Ureter (tissue), 1 donor: ENCODE data around the gene MYH2. TPM values are rescaled to one million over a fixed set of nuclear protein-coding genes. Genes with fewer than 3 reads are reported as not detected.

Experiments used
- DNase-seq: peaks from one replicate; pipeline ENCODE4 v3.0.0-alpha.2; 2020; ENCODE audit warnings: low spot score
- total RNA-seq: library from RNA; stranded (reverse); gene quantifications from one replicate; pipeline ENCODE4 v1.2.4, GENCODE V29; 2023
- donor health status: DM: yes; HTN: yes; CAD: no.

MYH2 gene
- total RNA-seq, 1 donor from 2014 or later = 0.78 TPM

GRCh38 chr17:10516065-10516464 lies 33.4 kb downstream of the MYH2 start:
- no peak for DNase-seq

DNA sequence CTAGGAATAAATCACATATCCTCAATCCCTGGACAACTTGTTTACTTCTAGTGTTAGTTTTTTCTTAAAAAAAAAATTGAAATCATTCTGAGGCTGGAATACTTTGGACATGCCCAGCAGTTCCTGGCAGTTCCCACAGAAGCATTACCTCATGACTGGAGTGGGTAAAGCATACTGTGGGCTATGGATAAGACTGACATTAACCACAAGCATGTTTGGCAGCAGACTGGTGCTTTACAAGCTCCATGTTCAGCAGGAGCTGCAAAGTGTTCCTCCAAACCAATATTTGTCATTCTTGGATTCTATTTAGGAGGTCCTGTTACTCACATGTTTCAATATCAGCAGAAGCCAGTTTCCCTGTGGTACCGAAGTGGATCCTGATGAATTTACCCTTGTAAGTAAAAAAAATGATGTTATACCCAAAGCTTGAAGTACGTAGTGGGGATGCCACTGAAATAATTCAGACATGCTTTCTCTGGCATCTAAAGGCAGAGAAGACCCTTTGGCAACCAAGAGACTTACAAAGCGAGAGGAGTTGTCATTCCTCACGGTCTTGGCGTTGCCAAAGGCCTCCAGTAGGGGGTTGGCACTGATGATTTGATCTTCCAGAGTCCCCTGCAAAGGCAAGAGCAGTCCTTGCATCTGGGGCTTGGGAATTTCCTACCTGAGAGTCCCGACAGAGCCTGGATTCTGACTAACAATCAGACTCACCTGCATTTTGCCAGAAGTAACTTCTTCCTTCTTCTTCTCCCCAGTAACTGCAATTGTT lies 36.0 kb downstream of the MYH2 start:
- DNase-seq = no peak

DNA sequence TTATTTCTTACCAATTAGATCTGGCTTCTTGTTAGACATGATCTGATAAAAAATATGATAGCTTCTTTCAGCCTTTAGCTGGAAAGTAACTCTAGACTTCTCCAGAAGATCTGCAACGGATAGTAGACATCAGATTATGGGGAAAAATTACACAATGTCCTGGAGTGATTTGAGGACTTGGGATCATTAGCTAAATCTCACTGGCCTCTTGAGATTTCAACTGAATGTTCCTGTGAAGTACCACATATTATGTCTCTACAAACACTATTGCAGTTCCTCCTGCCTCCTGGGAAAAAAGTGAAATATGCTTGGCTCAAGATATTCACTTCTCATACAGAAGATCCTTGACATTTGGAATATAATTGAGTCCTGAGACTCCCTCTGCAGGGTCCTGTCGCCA lies 36.6 kb downstream of the MYH2 start:
- no peak for DNase-seq

- no peak for DNase-seq
Measured at GRCh38 chr17:10499950-10500349, 49.5 kb downstream of the MYH2 start.

DNA sequence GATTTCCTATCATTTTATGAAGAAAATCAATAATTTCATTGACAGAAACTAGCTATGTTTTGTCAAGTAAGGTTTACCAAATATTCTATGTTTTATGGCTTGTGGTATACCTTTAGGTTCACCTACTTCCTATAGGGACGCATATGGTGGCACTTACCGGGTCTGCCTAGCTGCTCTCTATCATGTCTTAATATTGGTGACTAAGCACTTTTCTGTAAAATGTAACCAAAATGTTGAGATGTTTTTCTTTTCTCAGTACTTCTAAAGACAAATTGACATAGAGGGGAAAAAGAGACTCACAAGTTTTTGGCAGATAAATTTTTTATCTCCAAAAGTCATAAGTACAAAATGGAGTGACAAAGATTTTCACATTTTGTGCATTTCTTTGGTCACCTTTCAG lies 57.5 kb downstream of the MYH2 start:
- no peak for DNase-seq

- no peak for DNase-seq
Measured at GRCh38 chr17:10482252-10482651, 67.2 kb downstream of the MYH2 start.

- DNase-seq = no peak
Measured at GRCh38 chr17:10477701-10478100, 71.8 kb downstream of the MYH2 start.

- DNase-seq = no peak
Measured at GRCh38 chr17:10474536-10474935, 74.9 kb downstream of the MYH2 start.

GRCh38 chr17:10471858-10472257 lies 77.6 kb downstream of the MYH2 start:
- DNase-seq = no peak

Other genes starting within 250 kb of the MYH2 start
- gene MYH13, start 176.7 kb downstream of the MYH2 start, total RNA-seq = not detected
- gene MYH8, start 127.7 kb downstream of the MYH2 start, total RNA-seq = not detected
- not detected for gene MYH4, start 80.1 kb downstream of the MYH2 start, total RNA-seq
- 0.05 TPM for gene MYH1, start 31.1 kb downstream of the MYH2 start, total RNA-seq
- gene MYH3, start 107.7 kb upstream of the MYH2 start, total RNA-seq = 6.2 TPM
- 35.9 TPM for gene SCO1, start 147.9 kb upstream of the MYH2 start, total RNA-seq
- gene ADPRM, start 147.9 kb upstream of the MYH2 start, total RNA-seq = 12.8 TPM
- 17.6 TPM for gene TMEM220, start 180.4 kb upstream of the MYH2 start, total RNA-seq